SW480 (cell line): ENCODE measurements around the gene PRKCQ.
"Not testable (repeated sequence)": the region's sequence is repeated elsewhere in the genome, so short reads cannot be mapped to it uniquely, and the experiment has no call there.

ENCODE experiments used
- DNase-seq: peaks from one replicate; pipeline ENCODE4 v3.0.0-alpha.2; 2016; ENCODE audit warnings: low spot score

PRKCQ gene

DNA sequence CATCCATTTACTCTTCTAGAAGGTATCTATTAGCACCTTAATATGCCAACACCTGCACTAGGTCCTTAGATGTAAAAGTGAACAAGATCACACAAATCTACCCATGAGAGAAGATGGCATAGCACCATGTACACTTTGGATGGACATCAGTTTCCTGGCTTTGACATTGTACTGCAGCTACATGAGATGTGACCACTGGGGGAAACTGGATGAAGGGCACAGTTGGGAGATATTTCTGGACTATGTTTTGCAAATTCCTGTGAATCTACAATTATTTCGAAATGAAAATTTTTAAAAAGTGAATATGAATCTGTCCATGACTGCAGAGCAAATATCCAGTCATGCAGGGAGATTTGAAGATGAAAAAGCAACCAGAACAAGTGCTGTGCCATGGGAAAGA, 124.5 kb downstream of the PRKCQ start:
- DNase-seq, result no peak

DNA sequence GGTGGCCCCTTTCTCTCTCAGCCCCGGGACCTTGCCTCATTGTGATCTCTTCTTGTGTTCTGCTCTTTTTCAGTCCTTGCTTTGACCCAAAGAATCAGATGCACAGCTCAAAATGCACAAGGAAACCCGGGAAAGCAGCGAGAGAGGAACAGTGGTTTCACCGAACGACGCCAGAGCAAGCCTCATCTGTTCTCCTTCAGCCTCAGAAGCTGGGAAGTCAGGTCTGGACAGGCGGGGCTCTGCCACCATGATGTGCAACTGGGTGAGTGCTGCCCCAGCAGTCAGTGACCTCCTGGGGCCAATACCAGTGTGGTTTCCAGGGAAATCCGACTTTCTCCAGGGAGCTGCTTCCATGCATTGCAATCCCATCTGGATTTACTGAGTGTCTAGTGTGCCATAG, 133.4 kb downstream of the PRKCQ start:
- DNase-seq, result no peak

DNA sequence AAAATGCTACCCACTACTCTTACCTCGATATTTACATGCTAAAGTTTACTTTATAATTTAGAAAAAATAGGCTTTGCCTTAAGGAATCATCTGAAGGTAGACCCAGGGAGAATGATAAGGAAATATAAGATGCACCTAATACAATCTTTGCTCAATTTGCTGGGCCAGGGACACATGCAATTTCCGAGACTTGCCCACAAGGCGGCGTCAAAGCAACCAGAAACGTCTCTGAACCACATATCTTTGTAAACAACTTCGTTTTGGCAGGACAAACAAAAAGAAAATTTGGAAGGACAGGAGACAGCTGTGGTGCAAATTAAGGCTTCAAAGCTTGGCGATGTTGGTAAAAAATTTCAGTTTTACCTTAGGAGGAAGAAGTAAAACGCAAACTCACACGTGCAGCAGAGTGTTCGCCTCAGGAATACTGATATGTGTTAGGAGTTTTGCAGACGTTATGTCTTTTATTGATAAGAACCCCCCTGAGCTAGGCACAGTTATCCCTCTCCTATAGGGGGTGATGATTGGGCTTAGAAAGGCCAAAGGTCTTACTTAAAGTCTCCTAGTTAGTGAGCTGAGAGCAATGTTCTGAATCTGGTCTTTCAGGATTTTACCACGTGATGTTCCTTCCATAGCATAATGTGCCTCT, 134.3 kb downstream of the PRKCQ start:
- DNase-seq, result peak; percentile 14

DNA sequence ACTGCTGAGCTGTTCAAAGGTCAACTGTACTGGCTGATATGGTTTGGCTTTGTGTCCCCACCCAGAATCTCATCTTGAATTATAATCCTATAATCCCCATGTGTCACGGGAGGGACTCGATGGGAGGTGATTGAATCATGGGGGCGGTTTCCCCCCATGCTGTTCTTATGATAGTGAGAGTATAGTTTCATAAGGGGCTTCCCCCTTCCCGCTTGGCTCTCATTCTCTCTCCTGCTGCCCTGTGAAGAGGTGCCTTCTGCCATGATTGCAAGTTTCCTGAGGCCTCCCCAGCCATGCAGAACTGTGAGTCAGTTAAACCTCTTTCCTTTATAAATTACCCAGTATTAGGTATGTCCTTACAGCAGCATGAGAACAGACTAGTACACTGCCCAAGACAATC, 140.2 kb downstream of the PRKCQ start:
- DNase-seq, result not testable (repeated sequence)

DNA sequence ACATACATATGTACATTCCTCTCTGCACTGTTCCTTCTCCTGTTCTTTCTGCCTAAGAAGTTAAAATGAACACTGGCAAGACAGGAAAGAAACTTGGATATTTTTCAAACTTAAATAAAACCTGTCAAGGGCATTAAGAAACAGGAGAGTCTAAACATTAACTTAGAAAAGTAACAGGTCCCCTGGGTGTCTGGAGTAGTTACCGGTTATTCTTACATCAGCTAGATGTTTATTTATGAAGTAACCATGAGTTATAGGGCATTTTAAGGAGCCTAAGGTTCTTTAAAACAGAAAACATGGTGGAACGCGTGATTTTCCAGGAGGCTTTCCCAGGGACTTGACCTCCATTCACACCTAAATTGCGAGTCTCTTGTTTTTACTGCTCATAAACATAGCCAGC, 148.2 kb downstream of the PRKCQ start:
- no peak for DNase-seq

DNA sequence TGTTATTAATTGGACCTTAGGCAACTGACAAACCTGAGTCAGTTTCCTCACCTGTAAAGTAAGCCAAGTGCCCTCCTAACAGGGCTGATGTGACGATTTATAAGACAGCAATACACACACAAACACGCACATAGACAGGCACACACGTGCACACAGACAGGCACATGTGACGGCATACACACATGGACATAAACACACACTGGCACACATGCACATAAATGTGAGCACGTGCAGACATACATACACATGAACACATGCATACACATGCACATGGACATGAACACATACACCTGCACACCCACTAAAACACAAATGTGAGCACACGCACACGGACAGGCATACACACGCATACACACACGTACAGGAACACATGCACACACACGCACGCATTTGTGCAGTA, 148.9 kb downstream of the PRKCQ start:
- DNase-seq, result no peak

DNA sequence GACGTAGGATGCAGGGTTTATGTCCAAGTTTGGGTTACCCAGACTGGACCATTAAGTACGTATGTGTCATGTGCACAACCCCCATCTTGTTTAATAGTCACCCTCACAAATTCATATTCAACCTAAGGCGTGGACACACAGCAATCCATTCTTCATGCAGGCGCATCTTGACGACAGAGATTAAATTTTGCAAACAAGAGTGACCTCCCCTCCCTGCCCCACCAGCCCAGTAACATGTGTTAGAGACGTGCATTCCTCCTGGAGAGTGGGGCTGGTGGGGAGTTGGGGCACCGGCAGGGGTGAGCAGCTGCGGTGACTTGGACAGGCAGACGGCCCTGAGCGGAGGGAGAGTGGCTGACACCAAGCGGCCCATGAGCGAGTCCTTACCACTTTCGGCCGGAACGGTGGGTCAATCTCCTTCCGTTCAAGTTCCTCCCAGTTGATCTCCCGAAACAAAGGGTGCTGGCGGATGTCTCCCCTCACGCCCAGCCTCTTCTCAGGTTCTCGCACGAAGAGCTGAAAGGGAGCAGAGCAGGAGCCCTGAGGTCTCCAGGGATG, 149.6 kb downstream of the PRKCQ start:
- DNase-seq, result no peak

DNA sequence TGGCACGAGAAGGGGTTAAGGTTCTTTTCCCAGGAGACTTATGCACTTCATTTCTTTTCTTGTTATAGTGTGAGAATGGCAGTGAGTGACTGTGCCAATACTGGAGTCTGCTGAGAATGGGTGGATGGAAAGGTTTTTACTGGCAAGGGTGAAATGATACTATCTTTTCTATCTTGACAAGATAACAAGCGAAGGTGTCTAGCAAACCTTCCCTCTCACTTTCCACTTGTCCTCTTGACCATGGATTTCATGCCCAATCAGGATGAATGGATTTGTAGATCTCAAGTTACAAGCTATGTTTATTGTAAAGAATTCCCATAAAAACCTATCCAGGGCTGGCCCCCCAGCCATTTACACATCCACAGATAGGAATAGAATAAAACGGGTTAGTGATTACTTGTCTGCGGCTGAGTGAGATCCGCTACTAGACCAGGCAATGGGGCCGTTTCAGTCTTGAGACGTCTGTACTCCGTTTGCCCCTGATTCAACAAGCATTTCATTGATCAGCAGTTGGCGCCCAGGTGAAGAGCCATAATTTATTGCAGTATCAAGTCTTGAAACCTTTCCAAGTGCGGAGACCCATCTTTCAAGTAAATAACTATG, 152.6 kb downstream of the PRKCQ start:
- no peak for DNase-seq

DNA sequence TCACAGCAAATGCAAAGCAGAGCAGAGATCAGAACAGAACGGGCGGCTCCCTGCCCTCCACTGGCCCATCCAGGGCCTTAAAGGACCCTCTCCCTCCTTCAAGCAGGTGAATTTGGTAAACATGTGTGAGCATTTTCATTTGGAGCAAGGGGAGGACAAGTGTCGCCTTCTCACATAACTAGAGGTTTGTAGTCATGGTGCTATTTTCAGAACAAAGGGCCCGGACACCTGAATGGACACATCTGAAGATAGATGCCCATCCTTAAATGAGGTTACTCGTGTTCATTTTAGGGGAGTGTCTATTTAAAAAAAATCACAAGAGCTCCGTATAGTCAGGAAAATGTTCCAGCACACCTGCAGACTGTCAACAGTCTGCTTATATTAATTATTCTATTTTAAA, 153.8 kb downstream of the PRKCQ start:
- DNase-seq, result no peak

DNA sequence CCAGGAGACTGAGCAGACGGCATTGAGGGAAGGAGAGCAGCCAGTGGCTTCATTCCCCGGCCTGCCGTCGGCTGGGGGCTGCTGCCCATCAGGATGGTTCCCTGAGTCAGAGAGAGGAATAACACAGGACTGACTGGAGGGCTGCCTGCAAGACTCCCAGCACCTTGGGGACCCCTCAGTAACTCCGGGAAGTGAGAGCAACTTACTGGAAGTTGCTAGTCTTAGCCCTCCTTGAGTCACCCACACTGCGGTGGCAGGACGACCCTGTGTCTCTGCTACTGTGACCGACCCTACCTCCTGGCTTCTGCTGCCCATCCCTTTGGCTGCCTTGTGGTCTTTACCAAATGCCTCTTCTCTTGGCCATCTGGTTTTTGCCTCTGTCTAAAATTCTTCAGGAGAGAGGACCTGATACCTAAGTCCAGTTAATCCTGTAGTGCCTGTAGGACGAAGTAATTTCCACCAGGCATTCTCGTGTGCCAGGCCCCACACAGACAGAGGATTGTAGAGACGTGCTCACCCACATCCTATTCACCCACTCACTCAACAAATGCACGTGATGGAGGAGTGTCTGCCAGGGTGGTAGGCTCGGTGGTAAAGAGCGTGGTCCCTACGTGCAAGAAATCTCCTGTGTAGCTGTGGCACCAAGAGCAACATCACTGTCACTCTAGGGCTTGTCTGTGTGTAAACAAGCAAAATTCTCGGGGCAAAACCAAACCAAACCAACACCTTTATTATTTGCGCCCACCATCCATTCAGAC, 156.5 kb downstream of the PRKCQ start:
- no peak for DNase-seq

DNA sequence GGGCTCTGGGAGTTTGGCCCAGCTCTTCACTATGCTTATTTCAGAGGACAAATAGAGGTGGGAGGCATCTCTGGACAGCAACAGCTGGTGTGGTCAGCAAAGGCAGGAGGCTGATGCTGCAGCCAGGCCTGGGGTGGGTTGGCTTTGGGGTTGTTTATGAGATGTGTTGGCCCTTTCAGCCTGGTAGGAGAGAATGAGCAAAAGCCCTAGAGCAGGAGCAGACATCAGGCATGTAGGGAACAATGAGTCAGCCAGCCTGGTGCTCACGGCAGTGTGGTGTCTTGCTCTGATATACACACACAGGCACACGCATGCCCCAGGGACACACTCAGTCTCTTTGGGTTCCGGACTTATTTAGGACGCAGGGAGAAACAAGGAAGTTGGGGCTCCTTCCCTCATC, 157.1 kb downstream of the PRKCQ start:
- no peak for DNase-seq

DNA sequence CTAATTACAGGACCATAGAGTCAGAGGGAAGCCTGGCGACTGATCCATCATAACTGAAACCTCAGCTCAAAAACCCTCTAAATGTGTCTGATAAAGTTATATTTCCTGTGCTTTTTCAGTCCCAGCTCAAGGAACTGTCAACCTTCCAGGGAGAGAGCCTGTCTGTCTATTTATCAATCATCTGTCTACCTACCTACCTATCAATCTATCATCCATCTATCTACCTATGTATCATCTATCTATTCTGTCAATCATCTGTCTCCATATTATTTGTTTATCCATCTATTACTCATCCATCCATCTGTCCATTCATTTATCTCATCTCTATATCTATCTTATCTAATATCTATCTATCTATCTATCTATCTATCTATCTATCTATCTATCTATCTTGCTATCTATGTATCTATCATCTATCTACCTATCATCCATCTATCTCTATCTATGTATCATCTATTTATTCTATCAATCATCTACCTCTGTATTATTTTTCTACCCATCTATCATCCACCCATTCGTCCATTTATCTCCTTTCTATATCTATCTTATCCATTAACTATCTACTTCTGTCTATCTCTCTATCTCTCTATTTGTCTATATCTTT, 161.4 kb downstream of the PRKCQ start:
- DNase-seq, result no peak

DNA sequence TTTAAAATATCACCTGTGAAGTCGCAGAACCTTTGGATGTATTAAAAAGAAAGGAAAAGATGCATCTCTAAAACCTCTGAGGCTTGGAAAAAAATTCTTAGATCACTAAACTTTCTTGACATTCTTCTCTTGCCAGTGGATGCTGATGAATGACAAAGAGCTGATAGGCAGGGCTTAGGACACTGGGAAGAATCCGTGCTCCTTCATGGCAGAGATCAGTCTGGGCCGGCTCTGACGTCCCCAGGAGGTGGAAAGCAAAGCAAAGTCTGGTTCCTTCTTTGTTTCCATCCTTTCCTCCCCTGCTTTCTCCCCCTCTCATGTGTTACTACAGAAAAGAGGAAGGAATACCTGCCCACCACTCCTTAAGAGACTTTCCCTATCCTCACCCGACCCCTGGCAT, 161.9 kb downstream of the PRKCQ start:
- no peak for DNase-seq

DNA sequence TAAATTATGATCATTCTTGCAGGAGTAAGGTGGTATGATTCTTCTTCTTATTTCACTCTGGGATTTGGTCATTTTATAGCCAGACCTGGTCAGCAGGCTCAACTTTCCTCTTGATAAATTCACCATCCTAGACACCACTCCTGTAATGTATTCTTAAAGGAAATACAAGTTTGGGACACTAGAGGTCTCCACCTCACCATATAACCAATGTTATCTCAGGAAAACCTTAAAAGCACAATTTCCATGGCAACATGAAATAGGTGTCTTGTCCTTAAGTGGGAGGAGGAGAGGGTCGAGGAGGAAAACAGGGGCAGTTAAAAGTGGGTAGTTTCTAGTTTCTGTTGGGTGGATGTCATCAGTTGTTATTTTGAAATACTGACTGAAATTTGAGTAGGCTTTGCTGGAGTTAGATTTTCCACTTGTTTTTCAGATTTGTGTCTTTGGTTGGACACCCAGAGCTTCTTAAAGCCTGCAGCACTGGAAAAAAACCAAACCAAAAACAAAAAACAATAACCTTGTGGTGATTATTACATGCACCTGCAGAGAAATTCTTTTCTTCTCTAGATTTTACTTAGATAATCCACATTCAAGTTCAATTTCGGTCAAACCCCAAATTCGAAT, 163.1 kb downstream of the PRKCQ start:
- DNase-seq, result peak; percentile 38

DNA sequence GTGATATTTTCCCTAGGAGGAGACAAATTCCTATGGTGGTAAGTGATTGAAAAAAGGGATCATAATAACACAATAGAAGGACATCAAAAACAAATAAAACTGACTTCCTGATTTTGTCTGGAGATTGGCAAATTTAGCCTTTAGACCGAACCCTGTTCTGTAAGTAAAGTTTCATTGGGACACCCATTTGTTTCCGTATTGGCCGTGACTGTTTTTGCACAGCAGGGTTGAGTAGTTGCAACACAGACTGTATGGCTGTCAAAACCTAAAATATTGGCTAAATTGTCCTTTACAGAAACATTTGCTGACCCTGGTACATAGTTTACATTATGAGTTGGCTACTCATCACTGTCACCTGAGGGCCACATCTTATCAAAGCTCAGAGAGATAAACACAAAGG, 168.6 kb downstream of the PRKCQ start:
- no peak for DNase-seq

DNA sequence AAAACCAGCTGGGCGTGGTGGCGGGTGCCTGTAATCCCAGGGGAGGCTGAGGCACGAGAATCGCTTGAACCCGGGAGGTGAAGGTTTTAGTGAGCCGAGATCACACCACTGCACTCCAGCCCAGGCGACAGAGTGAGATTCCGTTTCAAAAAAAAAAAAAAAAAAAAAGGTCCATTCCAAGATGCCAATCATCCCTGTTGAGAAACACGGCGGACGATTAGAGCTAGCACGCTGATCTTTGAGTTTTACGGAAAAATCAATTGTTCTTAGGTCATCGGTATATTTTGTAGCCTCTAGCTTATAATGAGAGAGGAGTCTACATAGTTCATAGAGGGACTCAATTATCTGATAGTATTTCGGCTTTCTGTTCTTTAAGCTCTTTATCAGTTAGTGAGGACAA, 169.2 kb downstream of the PRKCQ start:
- no peak for DNase-seq

DNA sequence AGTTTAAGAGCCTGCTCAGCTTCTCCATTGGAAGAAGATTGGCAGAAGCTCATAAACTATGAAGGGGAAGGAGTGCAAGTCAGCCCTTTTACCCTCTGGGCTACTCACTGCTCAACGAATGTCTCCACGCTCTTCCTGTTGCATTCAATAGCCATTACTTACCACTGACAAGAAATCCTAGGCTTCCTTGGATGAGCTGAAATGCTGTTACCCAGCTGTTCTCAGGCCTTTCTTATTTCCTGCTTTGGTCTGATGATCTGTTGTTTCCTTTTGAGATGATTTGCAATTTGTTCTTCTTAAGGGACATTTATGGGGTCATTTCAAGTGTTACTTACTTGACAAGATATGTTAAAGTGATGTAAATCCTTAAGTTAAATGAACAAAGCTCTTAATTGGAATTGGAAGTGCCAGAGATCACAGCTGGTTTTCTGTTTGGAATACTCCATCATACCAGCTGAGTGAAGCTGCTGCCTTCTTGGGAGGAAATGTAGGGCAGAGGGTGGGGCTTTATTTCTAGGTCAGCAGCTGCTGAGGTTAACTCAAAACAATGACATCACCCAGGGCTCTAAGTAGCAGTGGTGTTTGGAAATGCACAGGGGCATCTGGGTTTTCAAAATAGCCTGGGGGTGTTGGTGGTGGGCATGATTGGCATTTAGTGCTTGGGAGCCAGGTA, 170.0 kb downstream of the PRKCQ start:
- no peak for DNase-seq

DNA sequence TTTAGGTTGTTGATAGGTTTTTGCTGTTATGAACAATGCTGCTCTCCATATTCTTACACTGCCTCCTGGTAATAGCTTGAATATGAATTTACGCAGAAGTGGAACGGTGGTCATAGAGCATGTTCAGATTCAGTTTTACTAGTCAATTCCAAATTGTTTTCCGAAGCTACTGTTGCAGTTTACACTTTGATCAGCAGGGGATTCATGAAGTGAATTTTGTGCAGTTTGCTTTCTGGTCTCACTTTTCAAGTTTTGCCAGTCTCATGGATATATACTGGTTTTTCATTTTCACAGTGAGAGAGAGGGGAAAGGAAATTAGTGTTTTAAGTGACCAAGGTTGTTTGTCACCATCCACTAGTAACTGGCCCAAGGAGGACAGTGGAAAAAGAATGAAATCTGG, 171.3 kb downstream of the PRKCQ start:
- no peak for DNase-seq

DNA sequence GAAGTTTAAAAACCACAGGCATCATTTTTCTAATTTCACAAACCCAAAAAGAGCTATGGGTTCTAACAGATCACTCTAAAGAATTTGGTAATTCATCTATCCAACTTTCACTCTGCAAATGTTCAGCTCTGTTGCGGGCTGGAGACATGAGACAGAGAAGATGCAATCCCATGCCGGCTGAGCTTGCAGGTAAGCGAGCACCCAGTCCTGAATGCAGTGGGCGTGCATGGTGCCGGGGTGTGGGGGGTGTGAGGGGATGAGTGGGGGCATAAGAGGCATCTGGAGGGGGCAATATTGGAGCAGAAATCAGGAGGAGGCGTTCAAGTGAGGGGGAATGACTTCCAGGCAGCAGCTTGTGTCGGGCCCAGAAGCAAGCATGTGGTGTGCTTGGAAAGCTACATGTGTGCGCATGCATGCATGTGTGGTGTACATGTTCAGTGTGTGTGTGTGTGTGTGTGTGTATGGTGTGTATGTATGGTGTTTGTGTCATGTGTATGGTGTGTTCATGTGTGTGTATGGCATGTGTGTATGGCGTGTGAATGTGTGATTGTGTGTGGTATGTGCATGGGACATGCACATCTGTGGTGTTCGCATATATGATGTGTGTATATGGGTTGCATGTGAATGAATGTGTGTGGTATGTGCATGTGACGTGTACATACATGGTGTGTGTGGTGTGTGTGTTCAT, 172.9 kb downstream of the PRKCQ start:
- DNase-seq, result no peak

DNA sequence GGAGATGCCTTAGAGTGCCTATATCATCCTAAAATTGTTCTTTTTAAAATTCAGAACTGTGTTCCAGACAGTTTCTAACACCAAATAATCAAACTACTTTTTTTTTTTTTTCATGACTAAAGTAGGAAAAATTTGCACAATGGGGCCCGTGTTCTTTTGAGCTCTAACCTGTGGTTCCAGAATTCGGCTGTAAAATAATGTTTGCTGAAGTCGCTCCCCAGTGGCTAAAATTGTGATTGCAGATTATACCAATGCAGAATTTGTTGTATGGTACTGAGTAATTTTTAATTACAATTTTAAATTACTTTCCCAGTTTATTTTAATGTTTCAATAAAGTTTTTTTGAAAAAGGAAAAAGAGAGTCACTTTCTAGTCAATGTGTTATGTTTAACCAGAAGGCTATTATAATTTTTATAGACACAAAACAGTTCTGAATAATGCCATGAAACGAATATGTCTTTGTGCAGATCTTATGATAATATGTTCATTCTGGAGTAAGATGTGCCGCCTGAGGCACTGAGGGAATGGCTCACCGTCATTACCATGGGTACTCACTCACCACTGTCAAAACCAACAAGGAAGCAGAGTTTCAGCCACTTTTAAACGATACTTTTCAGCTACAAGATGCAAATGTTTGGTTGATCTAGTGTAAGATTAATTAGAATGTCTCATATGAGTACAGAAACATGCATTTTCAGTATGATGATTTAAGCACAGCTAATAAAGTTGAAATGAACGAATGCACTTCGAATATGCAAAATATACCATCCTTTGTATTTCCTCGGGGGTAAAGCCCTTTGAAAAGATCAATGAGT, 173.6 kb downstream of the PRKCQ start:
- DNase-seq, result no peak
